ENCODE results near the gene ANXA6.

The ANXA6 gene

GRCh38 chr5:151105561-151105960 lies 52.0 kb downstream of the ANXA6 start:
- no peak for DNase-seq (ENCODE audit: low read depth in 2 of 2)

DNA sequence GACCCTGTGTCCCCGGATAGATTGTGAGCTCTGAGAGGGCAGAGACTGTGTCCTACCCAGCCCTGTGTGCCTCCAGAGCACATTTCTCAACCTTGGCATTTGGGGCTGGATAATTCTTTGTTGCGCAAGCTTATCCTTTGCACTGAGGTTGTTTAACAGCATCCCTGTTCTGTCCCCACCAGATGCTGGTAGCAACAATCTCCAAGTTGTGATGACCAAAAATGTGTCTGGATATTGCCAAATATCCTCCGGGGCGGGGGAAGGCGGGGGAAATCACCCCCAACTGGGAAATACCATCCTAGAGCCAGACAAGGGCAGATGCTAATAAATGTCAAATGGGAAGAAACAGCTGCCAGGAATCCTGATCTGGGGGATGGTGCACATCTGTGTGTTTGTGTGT lies 52.8 kb downstream of the ANXA6 start:
- DNase-seq (ENCODE audit: low read depth in 2 of 2): no peak

GRCh38 chr5:151101746-151102145 lies 55.8 kb downstream of the ANXA6 start:
- no peak for DNase-seq (ENCODE audit: low read depth in 2 of 2)

DNA sequence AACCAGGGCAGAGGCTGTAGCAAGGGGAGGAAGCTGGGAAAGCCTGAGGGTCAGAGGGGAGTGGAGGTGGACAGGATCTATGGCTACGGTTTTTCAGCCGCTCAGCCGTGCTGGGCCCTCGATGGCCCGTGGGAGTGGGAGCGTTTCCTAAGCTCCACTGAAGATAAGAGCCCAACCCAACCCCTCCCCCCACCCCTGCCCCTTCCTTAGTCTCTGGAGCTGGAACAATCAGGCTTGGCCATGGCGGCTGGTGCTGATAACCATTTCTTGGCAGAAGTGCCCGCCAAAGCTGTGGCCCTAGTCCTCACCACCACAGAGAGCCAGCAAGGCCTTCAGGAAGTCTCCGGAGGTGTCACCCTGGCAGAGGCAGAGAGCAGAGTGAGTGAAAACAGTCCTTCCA lies 56.4 kb downstream of the ANXA6 start:
- DNase-seq (ENCODE audit: low read depth in 2 of 2): no peak

DNA sequence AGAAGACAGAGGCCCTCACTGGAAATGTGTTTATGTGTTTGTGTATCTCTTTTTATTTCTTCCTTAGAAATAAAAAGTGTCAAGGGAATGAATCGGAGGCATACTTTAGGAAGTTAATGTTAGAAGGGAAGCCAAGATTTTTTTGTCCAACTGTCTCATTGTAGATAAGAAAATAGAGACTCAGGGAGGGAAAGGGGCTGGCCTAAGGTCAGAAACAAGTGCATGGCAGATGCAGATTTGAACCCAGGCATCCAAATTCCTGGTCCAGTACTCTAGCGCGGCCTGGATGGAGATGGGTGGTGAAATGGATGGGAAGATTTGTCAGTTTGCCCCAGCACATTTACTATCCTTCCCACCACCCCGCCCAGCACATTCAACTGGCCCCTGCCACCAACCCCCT lies 56.9 kb downstream of the ANXA6 start:
- no peak for DNase-seq (ENCODE audit: low read depth in 2 of 2)

DNA sequence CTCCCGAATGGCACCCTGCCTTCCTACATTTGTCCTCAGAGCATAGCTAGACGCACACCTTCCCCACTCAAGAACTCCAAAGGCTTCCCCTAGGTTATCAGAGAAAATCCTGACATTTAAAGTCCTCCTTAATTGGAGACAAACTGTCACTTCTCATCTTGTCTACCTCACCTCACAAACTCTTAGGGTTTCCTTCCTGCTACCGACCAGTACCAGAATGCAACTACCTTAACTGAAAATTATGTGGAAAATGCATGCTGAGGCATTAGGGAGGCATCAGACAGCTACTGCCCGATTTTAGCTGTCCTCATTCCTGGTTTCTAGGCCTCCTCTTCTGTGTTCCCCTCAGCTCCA lies 58.8 kb downstream of the ANXA6 start:
- no peak for DNase-seq (ENCODE audit: low read depth in 2 of 2)

DNA sequence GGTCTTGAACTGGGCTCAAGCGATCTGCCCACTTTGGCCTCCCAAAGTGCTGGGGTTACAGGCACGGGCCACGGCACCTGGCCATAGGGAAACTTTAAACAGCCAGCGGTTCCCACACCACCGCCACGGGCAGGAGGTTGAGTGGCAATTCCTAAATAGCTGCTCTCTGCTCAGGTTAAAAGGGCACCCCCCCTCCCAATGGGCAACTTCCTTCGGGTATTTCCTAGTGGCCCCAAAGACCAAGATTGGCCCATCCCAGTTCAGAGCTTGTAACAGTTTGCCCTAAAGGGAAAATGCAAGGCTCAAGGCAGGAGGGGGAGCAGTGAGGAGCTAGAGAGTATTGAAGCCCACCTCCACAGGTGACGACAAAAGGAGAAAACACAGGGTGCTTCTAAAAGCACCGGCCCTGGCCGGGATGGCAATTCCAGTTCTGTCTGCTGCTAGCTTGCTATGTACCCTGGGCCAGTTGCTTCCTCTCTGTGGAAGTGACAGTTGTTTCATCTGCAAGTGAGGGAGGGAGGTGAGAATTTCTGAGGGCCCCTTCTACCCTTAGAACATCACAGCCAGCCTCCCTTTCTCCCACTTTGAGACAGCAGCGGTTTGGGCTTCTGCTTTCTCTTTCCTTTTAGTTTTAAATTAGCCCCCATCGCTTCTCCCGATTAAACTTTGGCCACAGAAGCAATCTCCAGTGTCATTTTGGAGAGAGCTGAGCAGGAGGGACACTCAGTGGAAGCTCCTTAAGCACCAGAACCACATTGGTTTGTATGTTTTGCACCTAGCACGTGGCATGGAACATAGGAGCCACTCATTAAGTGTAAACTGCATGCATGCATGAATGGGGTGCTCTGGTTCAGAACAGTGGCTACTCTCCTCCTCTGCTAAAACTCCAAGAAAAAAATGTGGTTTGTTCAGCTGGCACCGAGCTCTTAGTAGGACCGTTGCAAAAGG lies 59.5 kb downstream of the ANXA6 start:
- no peak for DNase-seq (ENCODE audit: low read depth in 2 of 2)

DNA sequence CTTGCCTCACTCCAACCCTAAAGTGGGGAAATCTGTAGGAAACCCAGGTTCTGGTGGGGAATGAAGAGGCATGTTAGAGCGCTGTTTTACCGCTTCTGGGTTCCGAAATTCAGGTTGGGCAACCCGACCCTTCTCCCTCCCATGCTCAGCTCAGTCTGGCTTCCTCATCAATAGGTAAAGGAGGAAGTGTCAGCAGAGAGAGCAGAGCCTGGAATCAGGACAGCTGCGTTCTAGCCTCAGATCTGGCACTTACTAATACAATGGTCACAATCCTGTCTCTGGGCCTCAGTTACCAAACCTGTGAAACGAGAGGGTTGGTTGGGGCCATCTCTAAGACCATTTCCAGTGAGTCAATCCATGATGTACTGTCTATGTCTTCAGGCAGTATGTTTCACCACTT lies 60.5 kb downstream of the ANXA6 start:
- DNase-seq (ENCODE audit: low read depth in 2 of 2): no peak

DNA sequence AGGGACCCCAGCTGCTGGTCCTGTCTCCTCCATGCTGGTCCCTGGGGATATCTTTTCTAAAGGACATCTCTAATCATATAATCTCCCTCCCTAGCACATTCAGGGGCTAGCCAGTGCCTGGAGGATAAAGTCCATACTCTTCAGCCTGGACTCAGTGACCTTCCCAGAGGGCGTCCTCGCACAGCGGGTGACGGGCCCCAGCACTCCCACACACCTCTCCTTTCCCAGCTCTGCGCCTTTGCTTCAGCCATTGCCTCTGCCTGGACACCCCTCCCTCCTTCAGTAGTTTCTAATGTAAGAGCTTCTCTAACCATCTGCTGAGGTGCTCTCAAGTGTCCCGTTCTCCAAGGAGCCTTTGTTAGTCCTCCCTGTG lies 61.6 kb downstream of the ANXA6 start:
- no peak for DNase-seq (ENCODE audit: low read depth in 2 of 2)

GRCh38 chr5:151095341-151096000 lies 62.1 kb downstream of the ANXA6 start:
- DNase-seq (ENCODE audit: low read depth in 2 of 2): no peak

DNA sequence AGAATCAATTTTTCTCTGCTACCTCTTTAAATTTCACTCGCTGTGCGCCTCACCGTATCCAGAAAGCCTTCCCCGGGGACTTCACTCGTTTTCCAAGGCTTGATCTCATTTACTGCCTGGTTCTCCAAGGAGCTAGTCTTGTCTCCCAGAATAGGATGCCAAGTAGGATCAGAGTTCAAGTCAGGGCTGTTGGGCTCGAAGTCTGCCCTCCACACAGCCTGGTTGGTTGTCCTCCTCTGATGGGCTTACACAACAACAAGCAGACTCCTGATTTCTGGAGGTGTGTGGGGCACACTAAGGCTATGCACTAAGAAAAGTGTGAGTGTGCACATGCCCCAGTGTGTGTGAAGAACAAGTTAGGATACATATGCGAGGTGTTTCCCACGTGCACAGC lies 62.7 kb downstream of the ANXA6 start:
- DNase-seq (ENCODE audit: low read depth in 2 of 2): no peak

- peak in 1 of 2 donors; percentile 44 for DNase-seq (ENCODE audit: low read depth in 2 of 2)
Observed at GRCh38 chr5:151094030-151094851, 63.3 kb downstream of the ANXA6 start.

DNA sequence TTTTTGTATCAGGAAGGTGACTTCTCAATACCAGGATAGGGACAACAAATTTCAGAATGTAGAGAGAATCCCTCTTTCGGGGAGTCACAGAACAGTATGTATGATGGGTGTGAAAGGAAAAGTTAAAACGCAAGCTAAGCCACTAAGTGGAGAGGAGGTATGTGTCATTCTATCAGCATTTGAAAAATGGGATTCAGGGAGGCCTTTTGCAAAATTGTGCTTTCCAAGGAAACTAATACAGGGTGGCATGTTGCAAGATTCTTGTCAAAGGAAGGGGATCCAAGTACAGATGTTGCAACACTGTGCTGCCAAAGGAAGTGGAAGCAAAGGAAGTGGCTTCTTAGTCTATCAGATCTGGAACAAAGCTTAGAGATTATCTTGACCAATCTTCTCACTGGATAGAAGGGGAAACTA lies 64.1 kb downstream of the ANXA6 start:
- DNase-seq (ENCODE audit: low read depth in 2 of 2): no peak

GRCh38 chr5:151092762-151093161 lies 64.8 kb downstream of the ANXA6 start:
- DNase-seq (ENCODE audit: low read depth in 2 of 2): no peak

DNA sequence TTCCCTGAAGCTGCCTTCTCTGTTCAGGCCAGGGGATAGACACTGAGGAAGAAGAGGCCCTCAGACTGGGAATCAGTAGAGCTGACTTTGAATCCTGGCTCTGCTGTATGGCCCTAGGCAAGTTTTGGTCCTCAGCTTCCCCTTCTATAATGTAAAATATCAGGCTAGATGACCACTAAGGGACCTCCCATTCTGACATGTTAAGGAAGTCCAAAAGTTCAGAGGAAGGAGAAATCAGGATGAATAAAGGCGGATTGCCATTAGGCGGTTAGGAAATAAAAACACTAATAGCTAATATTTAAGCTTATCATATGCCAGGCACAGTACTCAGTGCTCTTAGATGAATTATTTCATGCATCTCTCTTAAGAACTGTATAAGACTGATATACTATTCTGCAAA lies 67.9 kb downstream of the ANXA6 start:
- DNase-seq (ENCODE audit: low read depth in 2 of 2): no peak

DNA sequence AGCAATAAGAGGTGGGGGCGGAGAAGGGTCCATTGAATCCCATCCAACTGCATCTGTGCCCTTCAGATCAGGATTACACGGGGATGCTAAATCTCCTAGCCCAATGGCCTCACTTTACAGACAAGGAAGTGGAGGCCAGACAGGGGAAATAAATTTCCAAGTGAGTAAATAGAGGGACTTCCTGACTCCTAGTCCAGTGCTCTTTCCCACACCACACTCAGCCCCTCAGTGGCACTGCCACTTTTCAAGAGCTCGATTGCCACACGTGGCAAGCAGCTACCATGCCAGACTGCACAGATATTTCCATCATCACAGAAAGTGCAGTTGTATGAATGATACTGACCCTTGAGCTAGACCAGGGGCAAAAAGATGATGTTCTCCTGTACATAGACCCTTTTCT lies 68.6 kb downstream of the ANXA6 start:
- DNase-seq (ENCODE audit: low read depth in 2 of 2): no peak

- DNase-seq (ENCODE audit: low read depth in 2 of 2): no peak
Observed at GRCh38 chr5:151087486-151087885, 70.1 kb downstream of the ANXA6 start.

DNA sequence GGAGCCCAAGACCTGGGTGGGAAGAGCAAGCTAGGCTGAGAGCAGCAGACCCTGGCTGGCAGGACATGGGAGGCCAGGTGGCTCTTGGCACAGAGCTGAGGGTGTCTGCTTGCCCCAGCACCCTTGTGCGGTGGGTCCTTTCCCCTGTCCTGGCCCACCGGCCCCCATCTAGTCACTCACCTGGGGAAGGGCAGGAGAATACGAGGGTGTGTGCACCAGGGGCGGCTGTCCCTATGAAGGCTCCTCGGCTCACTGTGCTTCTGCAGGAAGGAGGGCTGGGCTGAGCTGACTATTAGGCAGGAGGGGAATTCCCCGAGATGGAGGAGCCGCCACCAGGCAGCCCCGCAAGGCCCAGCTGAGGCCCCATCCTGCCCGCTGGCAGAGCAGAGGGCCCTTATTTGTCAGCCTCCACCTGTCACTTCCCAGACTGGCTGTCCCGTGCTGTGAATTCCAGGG lies 70.6 kb downstream of the ANXA6 start:
- DNase-seq (ENCODE audit: low read depth in 2 of 2): peak in 1 of 2 donors; percentile 45

GRCh38 chr5:151086192-151086869 lies 71.2 kb downstream of the ANXA6 start:
- DNase-seq (ENCODE audit: low read depth in 2 of 2): no peak

DNA sequence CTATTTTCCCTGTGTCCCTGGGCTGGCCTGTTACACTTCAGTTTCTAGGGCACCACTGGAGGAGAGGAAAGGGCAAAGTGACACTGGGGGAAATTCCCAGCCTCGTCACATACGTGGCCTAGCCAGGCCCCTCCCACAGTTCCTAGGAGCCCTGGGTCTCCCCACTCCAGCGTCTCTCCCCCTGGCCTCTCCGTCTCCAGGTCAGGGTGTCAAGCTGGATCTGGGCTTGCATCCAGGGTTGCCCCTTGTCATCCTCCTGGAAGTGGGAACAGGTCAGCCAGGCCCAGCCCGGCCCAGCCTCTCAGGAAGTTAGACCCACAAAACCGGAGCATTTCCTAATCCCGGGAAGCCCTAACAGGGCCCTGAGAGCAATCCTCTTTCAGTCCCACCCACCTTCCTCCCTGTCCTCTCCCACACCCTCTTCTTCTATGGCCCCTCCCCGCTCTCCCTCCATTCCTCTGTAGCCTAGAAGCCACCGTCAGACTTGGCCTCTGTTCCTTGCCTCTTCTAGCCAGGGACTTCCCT lies 72.0 kb downstream of the ANXA6 start:
- no peak for DNase-seq (ENCODE audit: low read depth in 2 of 2)

- no peak for DNase-seq (ENCODE audit: low read depth in 2 of 2)
Observed at GRCh38 chr5:151084363-151084762, 73.2 kb downstream of the ANXA6 start.

Measured in activated CD8-positive, alpha-beta memory T cell treated with anti-CD3 and anti-CD28 coated beads for 4 hours (primary cell).